ENCODE data around the gene POU2F3.
A peak's percentile ranks its signal among the peaks of the same experiment; 100 is the strongest.

POU2F3 gene

DNA sequence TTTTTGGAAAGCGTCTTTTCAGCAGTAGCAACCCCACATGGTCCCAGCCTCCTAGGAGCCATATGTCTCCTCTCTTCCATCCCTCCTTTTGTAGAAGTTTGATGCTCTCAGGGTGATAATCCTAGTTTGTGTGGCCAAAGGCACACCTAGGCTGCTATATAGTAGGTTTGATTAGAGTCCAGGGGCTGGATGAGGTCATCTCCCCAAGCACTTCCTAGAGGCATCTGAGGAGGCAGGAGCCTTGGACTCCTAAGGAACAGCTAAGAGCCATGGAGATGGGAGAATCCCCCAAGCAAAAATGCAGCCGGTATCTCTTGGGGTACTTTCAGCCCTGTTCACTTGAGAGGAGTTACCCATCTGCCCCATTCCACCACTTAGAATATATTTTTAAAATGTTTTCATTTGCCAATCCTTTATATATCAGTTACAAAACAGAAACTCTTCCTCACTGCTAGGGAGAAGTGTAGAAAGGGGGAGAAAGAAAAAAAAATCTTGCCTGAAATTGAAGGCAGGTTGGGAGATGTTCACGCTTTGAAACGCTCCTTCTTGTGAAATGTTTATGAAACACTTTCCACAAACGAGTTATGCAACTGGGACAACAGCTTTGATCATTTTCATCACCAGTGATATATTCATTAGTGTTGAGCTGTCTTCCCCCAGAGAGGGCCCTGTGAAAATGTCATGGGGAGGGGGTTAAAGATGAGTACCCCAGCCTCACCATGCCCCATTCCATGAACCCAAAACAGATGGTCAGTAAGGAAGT is 53.3 kb downstream of the POU2F3 start:
- DNase-seq: no peak

- no peak for DNase-seq
Measured at GRCh38 chr11:120294096-120294495, 54.2 kb downstream of the POU2F3 start.

- DNase-seq: no peak
Measured at GRCh38 chr11:120295099-120295498, 55.2 kb downstream of the POU2F3 start.

DNA sequence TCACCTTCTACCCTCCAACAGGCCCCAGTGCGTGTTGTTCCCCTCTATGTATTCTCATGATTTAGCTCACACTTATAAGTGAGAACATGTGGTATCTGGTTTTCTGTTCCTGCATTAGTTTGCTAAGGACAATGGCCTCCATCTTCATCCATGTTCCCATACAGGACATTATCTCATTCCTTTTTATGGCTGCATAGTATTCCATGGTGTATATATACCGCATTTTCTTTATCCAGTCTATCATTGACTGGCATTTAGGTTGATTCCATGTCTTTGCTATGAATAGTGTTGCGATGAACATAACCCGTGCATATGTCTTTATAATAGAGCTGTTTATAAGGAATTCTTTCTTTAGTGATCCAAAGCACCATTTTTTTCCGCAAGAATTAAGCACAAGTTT is 56.6 kb downstream of the POU2F3 start:
- DNase-seq: no peak

GRCh38 chr11:120298461-120298860 is 58.5 kb downstream of the POU2F3 start:
- DNase-seq: no peak

- DNase-seq: no peak
Measured at GRCh38 chr11:120302001-120302805, 62.3 kb downstream of the POU2F3 start.

- peak; percentile 69 to 78 for DNase-seq
Measured at GRCh38 chr11:120303004-120303637, 63.2 kb downstream of the POU2F3 start.

GRCh38 chr11:120304526-120304925 is 64.6 kb downstream of the POU2F3 start:
- DNase-seq: no peak

DNA sequence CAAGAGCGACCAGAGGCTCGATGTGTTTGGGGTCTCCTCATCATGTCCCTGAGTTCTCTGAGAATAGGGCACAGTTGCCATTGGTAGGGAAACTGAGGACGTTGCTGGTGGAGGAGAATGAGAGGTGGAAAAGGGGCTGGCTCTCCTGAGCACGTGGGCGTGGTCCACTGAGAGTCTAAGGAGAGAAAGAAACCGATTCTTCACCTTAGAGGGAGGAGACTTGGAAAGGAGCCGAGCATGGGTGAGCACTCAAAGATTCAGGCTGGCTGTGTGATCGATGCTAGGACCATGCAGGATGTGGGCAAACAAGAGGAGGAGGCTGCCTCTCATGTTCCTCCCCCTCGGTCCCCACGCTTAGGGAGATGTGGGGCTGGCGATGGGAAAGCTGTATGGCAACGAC is 65.3 kb downstream of the POU2F3 start:
- no peak for DNase-seq

- no peak for DNase-seq
Measured at GRCh38 chr11:120306519-120307242, 66.7 kb downstream of the POU2F3 start.

DNA sequence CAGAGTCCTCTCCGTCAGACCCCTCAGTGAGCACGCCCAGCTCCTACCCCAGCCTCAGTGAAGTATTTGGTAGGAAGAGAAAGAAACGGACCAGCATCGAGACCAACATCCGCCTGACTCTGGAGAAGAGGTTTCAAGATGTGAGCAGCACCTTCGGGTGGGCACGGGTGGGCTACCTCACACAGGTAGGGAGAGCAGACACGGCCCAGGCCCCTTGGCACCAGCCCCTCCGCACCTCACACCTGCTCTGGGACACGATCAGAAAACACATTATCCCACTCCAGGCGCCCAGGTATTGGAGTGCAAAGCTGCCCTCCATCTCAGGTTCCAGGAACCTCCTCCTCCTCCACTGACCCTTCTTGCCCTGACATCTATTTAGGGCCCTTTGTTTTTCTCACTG is 67.5 kb downstream of the POU2F3 start:
- no peak for DNase-seq

GRCh38 chr11:120308081-120308480 is 68.1 kb downstream of the POU2F3 start:
- DNase-seq: no peak

GRCh38 chr11:120310870-120311269 is 70.9 kb downstream of the POU2F3 start:
- DNase-seq: no peak

- DNase-seq: no peak
Measured at GRCh38 chr11:120314861-120315260, 74.9 kb downstream of the POU2F3 start.

DNA sequence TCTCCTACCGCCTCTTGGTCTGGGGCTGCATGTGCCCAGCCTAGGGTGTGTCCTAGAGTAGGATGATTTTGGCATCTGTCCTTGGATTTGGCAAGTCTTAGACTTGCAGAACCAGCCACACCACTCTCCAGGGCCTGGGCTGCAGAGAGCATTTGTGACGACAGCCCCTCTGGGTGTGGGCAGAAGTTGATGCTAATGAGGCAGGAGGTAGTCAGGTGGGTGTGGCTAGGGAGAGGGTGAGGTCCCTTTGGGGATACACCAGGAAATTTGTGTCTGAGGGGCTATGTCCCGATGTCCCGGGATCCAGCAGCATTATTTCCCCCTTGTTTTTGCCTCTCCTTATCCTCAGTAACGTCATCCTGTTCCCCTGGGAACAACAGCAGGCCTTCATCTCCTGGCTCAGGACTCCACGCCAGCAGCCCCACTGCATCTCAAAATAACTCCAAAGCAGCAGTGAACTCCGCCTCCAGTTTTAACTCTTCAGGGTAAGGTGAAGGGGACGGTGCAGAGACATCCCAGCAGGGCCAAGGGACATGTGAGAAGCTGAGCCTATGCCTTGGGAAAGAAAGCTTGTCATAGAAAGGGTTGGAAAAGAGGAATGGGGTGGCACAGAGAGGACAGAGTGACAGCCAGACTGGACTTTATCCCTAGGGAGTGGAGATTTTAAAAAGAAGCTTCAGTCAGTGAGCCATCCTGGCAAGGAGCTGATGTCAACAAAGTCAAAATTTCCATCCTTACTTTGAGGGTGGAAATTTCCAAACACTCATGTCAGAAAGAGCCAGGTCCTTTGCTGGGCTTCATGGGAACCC is 77.1 kb downstream of the POU2F3 start:
- DNase-seq: peak in 1 of 2 experiments; percentile 23

DNA sequence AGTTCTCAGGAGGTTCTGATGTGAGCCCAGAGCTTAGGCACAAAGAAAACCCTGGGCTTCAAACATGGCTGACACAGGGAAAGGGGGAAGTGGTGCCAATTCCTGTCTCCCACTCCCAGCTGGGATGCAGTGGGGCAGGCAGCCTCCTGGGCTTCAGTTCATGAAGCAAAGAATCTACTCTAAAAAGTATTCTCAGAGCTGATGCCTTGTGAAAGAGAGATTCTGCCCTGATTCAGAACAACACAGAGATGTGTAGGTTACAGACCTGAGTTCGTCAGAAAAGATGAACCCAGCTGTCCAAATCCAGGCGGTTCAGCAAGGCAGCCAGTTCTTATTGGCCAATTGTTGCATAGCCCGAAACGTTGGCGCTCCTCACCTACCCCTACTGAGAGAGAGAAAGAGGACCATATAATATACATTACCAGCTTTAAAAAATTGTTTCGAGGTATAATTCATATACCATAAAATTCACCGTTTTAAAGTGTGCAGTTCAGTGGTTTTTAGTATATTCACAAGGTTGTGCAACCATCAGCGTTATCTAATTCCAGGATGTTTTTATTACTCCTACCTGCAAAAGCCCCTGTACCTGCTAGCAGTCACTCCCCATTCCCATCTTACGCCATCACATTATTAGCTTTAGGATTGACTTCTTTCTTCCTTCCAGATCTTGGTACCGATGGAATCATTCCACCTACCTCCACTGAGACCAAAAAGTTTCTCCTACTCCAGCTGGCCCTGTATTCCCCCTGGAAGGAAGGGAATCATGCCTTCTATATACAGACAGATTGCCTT is 77.9 kb downstream of the POU2F3 start:
- no peak for DNase-seq

DNA sequence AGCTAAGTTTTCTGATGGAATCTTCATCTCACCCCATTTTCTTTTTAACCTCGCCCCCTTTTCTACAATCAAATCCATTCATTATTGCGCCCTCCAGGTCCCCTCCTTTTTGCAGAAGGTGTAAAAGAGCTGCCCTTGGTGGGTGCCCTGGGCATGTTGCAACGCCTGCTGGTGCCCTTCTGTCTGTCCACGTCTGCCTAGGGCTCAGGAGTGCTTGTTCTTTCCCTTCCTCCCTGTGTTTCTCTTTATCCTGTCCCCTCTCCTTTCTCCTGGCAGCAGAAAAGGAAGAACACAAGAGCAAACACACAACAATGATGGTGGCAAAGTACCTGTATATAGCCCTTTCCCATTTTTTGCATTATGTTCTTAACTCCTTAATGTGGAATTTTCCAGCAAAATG is 79.0 kb downstream of the POU2F3 start:
- DNase-seq: no peak

DNA sequence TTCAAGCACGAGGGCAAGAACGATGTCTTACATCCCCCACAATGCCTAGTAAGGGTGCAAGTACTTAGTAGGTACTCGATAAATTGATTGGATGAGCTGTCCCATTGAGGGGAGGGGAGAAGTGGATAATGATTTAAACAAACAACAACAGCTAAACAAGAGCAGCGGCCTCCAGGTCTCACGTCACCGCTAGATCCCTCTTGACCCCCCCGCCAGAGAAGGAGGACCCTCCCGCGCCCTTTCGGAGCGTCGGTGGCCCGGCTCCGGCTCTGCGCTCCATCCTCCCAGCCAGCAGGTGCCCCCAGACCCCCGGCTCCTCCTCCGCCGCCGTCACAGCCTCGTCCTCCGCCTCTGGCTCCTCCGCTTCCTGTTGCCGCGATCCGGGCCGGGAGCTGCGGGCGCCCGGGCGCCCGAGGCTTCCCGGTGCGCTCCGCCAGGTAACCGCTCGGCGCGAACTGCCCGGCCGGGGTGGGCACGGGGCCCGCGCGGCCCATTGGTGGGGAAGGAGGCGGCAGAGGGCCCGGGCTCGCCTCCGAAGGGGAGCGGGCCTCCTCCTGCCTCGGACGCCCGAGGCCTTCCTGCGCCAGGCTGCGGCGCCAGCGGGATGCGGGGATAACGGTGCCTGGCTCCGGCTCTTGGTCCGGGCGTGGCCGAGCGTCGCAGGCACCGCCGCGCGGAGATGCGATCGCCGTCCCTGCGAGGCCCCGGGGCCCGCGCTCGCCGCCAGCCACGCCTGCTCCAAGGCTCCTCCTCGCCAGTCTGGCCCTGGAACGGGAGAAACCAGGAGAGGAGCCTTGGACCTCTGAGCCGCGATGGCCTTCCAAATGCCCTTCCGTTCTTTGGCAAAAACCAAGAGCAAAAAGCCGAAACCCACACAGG is 85.2 kb downstream of the POU2F3 start, which contains the start of gene TLCD5:
TLCD5 (plus strand) TSS at position 368 of the 879 bp plus-strand sequence. CDS start 2,143 bp downstream, outside the sequence.
- DNase-seq: peak; percentile 69 to 79

DNA sequence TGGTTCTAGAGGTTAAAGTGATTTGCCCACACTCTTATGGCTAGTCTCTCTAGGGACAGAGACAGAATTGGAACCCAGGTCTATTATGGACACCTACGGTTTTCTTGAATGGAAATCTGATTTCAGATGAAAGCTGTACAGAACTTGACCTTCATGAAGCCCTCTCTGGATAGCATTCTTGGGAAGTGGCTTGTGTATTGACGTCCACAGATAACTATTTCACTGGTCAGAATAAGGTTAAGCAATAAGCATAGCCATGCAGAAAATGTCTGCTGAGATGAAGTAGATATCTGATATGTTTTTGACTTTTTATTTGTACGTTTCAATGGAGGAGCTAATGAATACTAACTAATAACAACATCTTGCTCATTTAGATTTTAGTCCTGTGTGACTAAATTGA is 86.3 kb downstream of the POU2F3 start:
- no peak for DNase-seq

DNA sequence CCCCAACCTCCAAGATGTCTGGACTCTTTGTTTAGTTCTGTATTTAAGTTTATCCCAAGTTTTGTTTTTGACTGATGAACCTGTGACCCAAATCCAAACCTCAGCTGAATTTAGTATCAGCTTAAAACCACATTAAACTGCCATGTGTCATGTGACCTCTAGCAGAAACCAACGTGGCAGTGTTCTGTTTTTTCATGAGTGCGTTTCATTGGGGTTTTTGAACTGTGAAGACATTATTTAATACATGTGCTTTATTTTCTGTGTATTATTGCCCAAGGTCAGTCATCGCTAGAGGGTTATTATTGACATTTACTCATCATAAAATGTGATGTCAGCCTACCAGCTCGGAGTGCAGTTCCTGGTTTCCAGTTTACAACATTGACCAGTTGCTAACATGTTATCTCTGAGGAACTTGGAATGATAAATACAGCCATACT is 86.9 kb downstream of the POU2F3 start:
- no peak for DNase-seq

Data from NCI-H446 (cell line).